ENCODE data around the gene SRMS. TPM values are rescaled to one million over a fixed set of nuclear protein-coding genes. Genes with fewer than 3 reads are reported as not detected.
"Not testable (repeated sequence)": the region's sequence is repeated elsewhere in the genome, so short reads cannot be mapped to it uniquely, and the experiment has no call there.

Gene SRMS
- total RNA-seq, 1 donor from 2014 or later = not detected

GRCh38 chr20:63520934-63521601, 26.5 kb downstream of the SRMS start:
- DNase-seq = peak; percentile 40

- DNase-seq = peak; percentile 78
Observed at GRCh38 chr20:63520504-63520933, 27.0 kb downstream of the SRMS start, which contains the start of gene PPDPF. TSS of gene PPDPF (plus strand) at chr20:63520765. CDS start at chr20:63521309, 544 bp downstream.

- DNase-seq = no peak
Observed at GRCh38 chr20:63519668-63520503, 27.7 kb downstream of the SRMS start.

GRCh38 chr20:63518946-63519667, 28.4 kb downstream of the SRMS start:
- no peak for DNase-seq

- no peak for DNase-seq
Observed at GRCh38 chr20:63518351-63518861, 29.1 kb downstream of the SRMS start.

- no peak for DNase-seq
Observed at GRCh38 chr20:63517376-63518309, 29.9 kb downstream of the SRMS start.

GRCh38 chr20:63514520-63514919, 33.0 kb downstream of the SRMS start:
- DNase-seq = not testable (repeated sequence)

GRCh38 chr20:63513207-63513606, 34.3 kb downstream of the SRMS start:
- no peak for DNase-seq

- DNase-seq = no peak
Observed at GRCh38 chr20:63509088-63509564, 38.4 kb downstream of the SRMS start.

- DNase-seq = no peak
Observed at GRCh38 chr20:63508072-63508768, 39.3 kb downstream of the SRMS start.

- DNase-seq = no peak
Observed at GRCh38 chr20:63507083-63507743, 40.3 kb downstream of the SRMS start.

- DNase-seq = no peak
Observed at GRCh38 chr20:63505723-63506122, 41.8 kb downstream of the SRMS start.

GRCh38 chr20:63505281-63505680, 42.3 kb downstream of the SRMS start:
- DNase-seq = no peak

GRCh38 chr20:63504642-63505041, 42.9 kb downstream of the SRMS start:
- no peak for DNase-seq

GRCh38 chr20:63503524-63503923, 44.0 kb downstream of the SRMS start:
- no peak for DNase-seq

GRCh38 chr20:63502671-63503172, 44.8 kb downstream of the SRMS start:
- DNase-seq = no peak

GRCh38 chr20:63501818-63502670, 45.5 kb downstream of the SRMS start:
- peak; percentile 59 for DNase-seq

- no peak for DNase-seq
Observed at GRCh38 chr20:63500902-63501817, 46.4 kb downstream of the SRMS start.

Measured in occipital lobe (tissue), 2 donors.